ENCODE results near the gene CCDC171. TPM values are rescaled to one million over a fixed set of nuclear protein-coding genes. Genes with fewer than 3 reads are reported as not detected.

Gene CCDC171
- total RNA-seq, 1 experiment from 2014 or later: 2.4 TPM

DNA sequence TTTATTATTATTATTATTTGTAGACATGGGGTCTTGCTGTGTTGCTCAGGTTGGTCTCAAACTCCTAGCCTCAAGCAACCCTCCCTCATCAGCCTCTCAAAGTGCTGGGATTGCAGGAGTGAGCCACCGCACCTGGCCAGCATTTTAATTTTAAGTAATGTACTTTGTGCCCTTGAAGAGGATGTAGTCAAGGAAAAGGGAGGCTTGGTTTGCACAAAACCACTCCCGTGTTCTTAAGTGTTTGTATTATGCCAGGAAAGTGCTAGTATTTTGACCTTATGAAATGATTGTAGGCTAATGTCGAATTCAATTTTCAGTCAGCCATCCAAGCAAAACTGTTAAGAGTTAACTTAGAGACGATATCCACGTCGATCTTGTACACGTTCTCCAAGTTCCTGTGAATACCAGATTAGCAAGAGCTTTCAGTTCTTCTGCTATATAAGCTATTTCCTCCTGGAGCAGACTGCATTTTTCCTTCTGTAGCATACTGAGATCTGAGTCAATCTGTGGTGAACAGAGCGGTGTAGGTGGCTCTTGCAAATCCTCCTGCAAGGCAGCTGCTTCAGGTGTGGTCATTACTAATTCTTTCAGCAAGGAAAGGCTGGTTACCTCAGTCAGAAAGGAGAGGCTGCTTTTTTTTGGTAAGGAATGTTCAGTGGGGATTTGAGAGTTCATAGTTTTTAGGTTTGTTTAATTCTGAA lies 23.7 kb downstream of the CCDC171 start:
- no peaks in the 10 kb centered on the region for H3K9me3 ChIP-seq (ENCODE audit: insufficient read depth, low read depth)
- H3K4me1 ChIP-seq (replicated peaks; ENCODE audit: insufficient read depth): no peaks in the 10 kb centered on the region
- H3K4me2 ChIP-seq: no peak overlapping the region
- no TSS peak for BruUV-seq (replicated peaks)
- ChIA-PET POLR2A (ENCODE audit: unreplicated experiment) (interaction anchor here (0.6 to 0.7 kb wide), 2 partner anchors 24 to 1759 kb away, joined by 5 to 8 read pairs; no protein-coding TSS in a partner anchor), CTCF (no interaction called here)
- H2AFZ ChIP-seq: no peak overlapping the region
- H3F3A ChIP-seq (ENCODE audit: insufficient read depth, low read depth): no peaks in the 10 kb centered on the region
- no peaks in the 10 kb centered on the region for H3K36me3 ChIP-seq (ENCODE audit: low read depth)
- H3K79me2 ChIP-seq (ENCODE audit: low read depth): no peaks in the 10 kb centered on the region
- H3K27me3 ChIP-seq (ENCODE audit: insufficient read depth, low read depth): no peaks in the 10 kb centered on the region
- intact Hi-C loops (cut with micrococcal nuclease; ENCODE audit: unreplicated experiment): no loop called here
- H4K20me1 ChIP-seq (ENCODE audit: insufficient read depth): no peaks in the 10 kb centered on the region
- no peaks in the 10 kb centered on the region for H3K9me2 ChIP-seq (ENCODE audit: insufficient read depth)
- no peak overlapping the region for H3K27ac ChIP-seq
- no peak for DNase-seq
- TF ChIP-seq, protein P1, sequence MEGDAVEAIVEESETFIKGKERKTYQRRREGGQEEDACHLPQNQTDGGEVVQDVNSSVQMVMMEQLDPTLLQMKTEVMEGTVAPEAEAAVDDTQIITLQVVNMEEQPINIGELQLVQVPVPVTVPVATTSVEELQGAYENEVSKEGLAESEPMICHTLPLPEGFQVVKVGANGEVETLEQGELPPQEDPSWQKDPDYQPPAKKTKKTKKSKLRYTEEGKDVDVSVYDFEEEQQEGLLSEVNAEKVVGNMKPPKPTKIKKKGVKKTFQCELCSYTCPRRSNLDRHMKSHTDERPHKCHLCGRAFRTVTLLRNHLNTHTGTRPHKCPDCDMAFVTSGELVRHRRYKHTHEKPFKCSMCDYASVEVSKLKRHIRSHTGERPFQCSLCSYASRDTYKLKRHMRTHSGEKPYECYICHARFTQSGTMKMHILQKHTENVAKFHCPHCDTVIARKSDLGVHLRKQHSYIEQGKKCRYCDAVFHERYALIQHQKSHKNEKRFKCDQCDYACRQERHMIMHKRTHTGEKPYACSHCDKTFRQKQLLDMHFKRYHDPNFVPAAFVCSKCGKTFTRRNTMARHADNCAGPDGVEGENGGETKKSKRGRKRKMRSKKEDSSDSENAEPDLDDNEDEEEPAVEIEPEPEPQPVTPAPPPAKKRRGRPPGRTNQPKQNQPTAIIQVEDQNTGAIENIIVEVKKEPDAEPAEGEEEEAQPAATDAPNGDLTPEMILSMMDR (conservative IDR thresholded peaks at IDR 0.05): no peak
- H3K4me3 ChIP-seq: no peak overlapping the region

DNA sequence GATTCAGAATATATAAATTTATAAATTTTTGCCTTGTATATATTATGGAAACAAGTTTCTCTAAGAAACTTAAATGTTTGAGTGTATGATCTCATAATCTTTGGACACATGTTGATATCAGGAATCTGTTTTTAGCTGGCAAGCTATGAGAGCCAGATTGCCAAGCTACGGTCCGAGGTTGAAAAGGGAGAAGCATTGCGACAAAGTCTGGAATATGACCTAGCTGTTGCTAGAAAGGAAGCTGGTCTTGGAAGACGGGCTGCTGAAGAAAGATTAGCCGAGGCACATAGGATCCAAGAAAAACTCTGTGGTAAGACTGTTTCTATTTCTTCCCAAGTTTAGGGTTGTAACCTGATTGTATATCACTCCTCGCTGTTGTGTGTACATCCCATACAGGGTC lies 25.9 kb downstream of the CCDC171 start:
- no peaks in the 10 kb centered on the region for H4K20me1 ChIP-seq (ENCODE audit: insufficient read depth)
- TF ChIP-seq, protein P1 (conservative IDR thresholded peaks at IDR 0.05): no peak
- TF ChIP-seq EZH2 (IDR thresholded peaks at IDR 0.05; ENCODE audit: low read depth): no peak
- H3K79me2 ChIP-seq (ENCODE audit: low read depth): no peaks in the 10 kb centered on the region
- H3K27me3 ChIP-seq (ENCODE audit: insufficient read depth, low read depth): no peaks in the 10 kb centered on the region
- intact Hi-C loops (cut with micrococcal nuclease; ENCODE audit: unreplicated experiment): no loop called here
- H3K4me1 ChIP-seq (replicated peaks; ENCODE audit: insufficient read depth): no peaks in the 10 kb centered on the region
- DNase-seq: no peak
- H3F3A ChIP-seq (ENCODE audit: insufficient read depth, low read depth): no peaks in the 10 kb centered on the region
- no peak overlapping the region for H3K4me3 ChIP-seq
- POLR2A ChIA-PET (ENCODE audit: unreplicated experiment): no interaction called here
- H2AFZ ChIP-seq: no peak overlapping the region
- CTCF ChIA-PET: no interaction called here
- no TSS peak for BruUV-seq (replicated peaks)
- no peaks in the 10 kb centered on the region for H3K9me3 ChIP-seq (ENCODE audit: insufficient read depth, low read depth)
- H3K4me2 ChIP-seq: no peak overlapping the region
- no peaks in the 10 kb centered on the region for H3K9me2 ChIP-seq (ENCODE audit: insufficient read depth)
- no peak overlapping the region for H3K27ac ChIP-seq
- no peaks in the 10 kb centered on the region for H3K36me3 ChIP-seq (ENCODE audit: low read depth)

DNA sequence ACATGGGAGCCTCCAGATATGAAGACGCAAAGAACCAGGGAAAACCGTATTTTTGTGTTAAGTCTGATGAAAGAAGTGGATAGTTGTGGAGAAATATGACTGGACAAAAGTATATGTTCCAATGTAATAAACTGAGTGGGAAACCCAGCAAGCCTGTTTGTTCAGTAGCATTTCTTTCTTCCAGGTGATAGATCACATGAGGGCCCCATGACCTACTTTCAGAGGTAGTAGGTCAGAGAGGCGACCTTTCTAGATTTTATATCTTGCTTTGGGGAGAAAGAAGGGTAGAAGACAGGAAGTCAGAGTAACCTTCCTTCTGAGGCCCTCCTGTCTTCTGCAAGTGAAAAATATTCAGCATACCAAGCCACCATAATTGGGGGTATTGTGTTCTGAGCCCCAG lies 31.5 kb downstream of the CCDC171 start:
- no peaks in the 10 kb centered on the region for H3K9me3 ChIP-seq (ENCODE audit: insufficient read depth, low read depth)
- ChIA-PET CTCF (no interaction called here), POLR2A (ENCODE audit: unreplicated experiment) (no interaction called here)
- no peak overlapping the region for H3K4me3 ChIP-seq
- no TSS peak for BruUV-seq (replicated peaks)
- TF ChIP-seq EZH2 (IDR thresholded peaks at IDR 0.05; ENCODE audit: low read depth): no peak
- TF ChIP-seq, protein P1 (conservative IDR thresholded peaks at IDR 0.05): no peak
- no peak overlapping the region for H3K27ac ChIP-seq
- intact Hi-C loops (cut with micrococcal nuclease; ENCODE audit: unreplicated experiment): no loop called here
- no peak overlapping the region for H2AFZ ChIP-seq
- H4K20me1 ChIP-seq (ENCODE audit: insufficient read depth): no peaks in the 10 kb centered on the region
- no peak for DNase-seq
- H3K27me3 ChIP-seq (ENCODE audit: insufficient read depth, low read depth): no peaks in the 10 kb centered on the region
- H3K9me2 ChIP-seq (ENCODE audit: insufficient read depth): no peaks in the 10 kb centered on the region
- H3K4me2 ChIP-seq: no peak overlapping the region
- H3K79me2 ChIP-seq (ENCODE audit: low read depth): no peaks in the 10 kb centered on the region
- no peaks in the 10 kb centered on the region for H3F3A ChIP-seq (ENCODE audit: insufficient read depth, low read depth)
- no peaks in the 10 kb centered on the region for H3K4me1 ChIP-seq (replicated peaks; ENCODE audit: insufficient read depth)
- H3K36me3 ChIP-seq (ENCODE audit: low read depth): no peaks in the 10 kb centered on the region

Measured in PC-9 (cell line).